Measurements from ENCODE around the gene C15orf62.

The C15orf62 gene, protein sequence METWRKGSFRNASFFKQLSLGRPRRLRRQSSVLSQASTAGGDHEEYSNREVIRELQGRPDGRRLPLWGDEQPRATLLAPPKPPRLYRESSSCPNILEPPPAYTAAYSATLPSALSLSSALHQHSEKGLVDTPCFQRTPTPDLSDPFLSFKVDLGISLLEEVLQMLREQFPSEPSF

DNA sequence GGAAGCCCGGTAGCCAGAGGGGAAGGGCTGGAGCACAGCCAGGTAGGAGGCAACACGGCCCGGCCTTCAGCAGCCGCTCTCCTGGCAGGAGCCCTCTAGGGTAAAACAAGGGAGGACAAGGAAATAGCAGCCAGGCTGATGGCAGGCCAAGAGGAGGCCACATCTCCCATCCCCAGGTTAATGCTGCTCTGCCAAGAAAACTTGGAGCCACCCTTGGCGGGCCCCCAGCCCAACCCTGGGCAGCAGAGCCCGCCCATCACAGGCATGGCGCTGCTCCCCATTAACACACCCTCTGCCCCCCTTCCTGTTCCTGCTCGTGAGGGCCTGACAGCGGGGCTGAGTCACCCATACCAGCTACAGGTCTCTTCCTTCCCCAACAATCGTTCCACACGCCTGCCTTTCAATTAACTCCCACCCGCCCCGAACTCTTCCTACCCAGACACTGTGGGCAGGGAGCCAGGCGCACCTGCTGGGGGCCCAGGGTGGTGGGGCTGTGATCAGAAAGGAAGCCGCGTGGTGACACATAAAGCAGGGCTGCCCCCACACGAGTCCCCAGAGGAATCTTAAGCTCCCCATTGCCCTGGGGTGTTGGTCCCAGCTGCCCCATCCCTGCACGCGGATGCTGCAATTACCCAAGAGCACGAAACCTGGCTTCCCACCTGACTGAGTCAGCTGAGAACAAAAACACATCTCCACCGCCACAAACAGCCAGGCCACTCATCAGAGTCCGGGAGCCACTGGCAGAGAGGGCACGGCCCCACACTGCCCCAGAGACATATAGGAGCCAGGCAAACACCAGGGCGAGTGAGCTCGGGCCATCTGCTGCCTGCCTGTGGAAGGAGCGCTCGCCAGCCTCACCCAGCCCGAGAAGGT lies at the start of gene C15orf62:
Gene C15orf62 (plus strand): TSS at position 707 of the 873 bp plus-strand sequence. CDS start 516 bp downstream, outside the sequence.
- TF ChIP-seq, protein P1, sequence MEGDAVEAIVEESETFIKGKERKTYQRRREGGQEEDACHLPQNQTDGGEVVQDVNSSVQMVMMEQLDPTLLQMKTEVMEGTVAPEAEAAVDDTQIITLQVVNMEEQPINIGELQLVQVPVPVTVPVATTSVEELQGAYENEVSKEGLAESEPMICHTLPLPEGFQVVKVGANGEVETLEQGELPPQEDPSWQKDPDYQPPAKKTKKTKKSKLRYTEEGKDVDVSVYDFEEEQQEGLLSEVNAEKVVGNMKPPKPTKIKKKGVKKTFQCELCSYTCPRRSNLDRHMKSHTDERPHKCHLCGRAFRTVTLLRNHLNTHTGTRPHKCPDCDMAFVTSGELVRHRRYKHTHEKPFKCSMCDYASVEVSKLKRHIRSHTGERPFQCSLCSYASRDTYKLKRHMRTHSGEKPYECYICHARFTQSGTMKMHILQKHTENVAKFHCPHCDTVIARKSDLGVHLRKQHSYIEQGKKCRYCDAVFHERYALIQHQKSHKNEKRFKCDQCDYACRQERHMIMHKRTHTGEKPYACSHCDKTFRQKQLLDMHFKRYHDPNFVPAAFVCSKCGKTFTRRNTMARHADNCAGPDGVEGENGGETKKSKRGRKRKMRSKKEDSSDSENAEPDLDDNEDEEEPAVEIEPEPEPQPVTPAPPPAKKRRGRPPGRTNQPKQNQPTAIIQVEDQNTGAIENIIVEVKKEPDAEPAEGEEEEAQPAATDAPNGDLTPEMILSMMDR (IDR thresholded peaks at IDR 0.05; ENCODE audit: insufficient read depth, low read depth, low read length, missing control alignments) = no peak
- H3K4me3 ChIP-seq (ENCODE audit: low read depth, low read length) = peak within 1 kb of the TSS; percentile 26
- DNase-seq (ENCODE audit: low read depth) = peak; percentile 76

DNA sequence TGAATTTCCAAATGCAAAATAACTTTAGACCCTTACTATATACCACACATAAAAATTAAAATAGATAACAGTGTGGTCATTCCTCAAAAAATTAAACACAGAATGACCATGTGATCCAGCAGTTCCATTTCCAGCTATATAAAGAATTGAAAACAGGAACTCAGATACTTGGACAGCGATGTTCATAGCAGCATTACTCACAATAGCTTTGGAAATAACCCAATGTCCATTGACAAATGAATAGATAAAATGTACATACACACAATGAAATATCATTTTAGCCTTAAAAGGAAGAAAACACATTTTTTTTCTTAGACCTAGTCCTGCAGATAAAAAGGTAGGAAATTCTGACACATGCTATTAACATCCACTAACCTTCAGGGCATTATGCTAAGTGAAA lies 48.1 kb upstream of the C15orf62 start:
- no peak for DNase-seq (ENCODE audit: low read depth)
- H3K4me3 ChIP-seq (ENCODE audit: low read depth, low read length) = no peak overlapping the region
- TF ChIP-seq, protein P1 (IDR thresholded peaks at IDR 0.05; ENCODE audit: insufficient read depth, low read depth, low read length, missing control alignments) = no peak

DNA sequence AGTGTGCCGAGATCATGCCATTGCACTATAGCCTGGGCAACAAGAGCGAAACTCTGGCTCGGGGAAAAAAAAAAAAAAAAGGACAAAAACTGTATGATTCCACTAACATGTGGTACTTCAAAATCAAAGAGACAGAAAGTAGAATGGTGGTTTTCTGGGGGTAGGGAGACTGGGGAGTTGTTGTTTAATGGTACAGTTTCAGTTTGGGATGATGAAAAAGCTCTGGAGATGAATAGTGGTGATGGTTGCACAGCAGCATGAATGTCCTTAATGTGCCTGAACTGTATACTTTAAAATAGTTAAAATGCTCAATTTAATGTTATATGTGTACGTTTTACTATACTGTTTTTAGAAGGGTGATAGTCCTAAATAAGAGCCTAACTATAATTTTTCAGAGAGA lies 47.4 kb upstream of the C15orf62 start:
- TF ChIP-seq, protein P1 (IDR thresholded peaks at IDR 0.05; ENCODE audit: insufficient read depth, low read depth, low read length, missing control alignments) = no peak
- DNase-seq (ENCODE audit: low read depth) = no peak

DNA sequence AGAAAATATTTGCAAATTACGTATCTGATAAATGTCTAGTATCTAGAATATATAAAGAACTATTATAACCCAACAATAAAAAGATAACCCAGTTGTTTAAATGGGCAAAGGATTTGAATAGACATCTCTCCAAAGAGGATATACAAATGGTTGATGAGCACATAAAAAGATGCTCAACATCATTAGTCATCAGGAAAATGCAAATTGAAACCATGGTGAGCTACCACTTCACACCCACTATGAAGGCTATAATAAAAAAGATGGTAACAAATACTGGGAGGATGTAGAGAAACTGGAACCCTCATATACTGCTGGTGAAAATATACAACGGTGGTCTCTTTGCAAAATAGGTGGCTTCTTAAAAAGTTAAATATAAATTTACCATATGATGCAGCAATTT lies 46.8 kb upstream of the C15orf62 start:
- no peak for DNase-seq (ENCODE audit: low read depth)
- TF ChIP-seq, protein P1 (IDR thresholded peaks at IDR 0.05; ENCODE audit: insufficient read depth, low read depth, low read length, missing control alignments) = no peak
- no peak overlapping the region for H3K4me3 ChIP-seq (ENCODE audit: low read depth, low read length)

More for the DNA sequence above, 47.4 kb upstream of the C15orf62 start:
- no peak overlapping the region for H3K4me3 ChIP-seq (ENCODE audit: low read depth, low read length)

DNA sequence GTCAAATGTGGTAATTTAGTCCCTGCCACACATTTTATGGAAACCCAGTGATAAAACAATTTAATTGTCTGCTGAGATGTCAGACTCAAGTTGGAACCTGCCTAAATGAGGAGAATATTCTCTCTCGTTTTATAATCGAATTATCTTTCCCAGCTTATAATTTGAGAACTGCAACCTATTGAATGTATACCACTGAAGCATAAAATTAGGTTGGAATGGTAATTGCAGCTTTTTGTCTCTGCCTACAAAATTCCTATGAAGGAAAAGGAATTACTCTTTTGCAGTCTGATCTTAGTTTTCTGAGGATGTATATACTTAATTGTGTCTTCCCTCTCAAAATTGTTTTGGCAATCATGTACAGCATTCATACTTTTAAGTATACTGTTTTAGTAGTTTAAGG lies 45.9 kb upstream of the C15orf62 start:
- no peak for DNase-seq (ENCODE audit: low read depth)
- no peak overlapping the region for H3K4me3 ChIP-seq (ENCODE audit: low read depth, low read length)
- TF ChIP-seq, protein P1 (IDR thresholded peaks at IDR 0.05; ENCODE audit: insufficient read depth, low read depth, low read length, missing control alignments) = no peak

DNA sequence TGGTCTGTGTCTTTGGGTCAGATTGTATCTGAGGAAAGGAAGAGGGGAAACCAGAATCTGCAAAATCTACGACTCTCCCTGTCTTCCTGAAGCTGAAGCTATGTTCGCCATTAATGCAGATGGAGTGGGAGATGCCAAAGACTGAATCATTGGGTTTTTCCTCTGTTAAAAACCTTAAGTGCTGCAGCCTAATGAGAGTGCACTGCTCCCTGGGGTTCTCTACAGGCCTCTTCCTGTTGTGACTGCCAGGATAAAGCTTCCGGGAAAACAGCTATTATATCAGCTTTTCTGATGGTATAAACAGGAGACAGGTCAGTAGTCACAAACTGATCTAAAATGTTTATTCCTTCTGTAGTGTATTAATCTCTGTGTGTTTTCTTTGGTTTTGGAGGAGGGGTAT lies 38.7 kb upstream of the C15orf62 start:
- no peak overlapping the region for H3K4me3 ChIP-seq (ENCODE audit: low read depth, low read length)
- DNase-seq (ENCODE audit: low read depth) = no peak
- TF ChIP-seq, protein P1 (IDR thresholded peaks at IDR 0.05; ENCODE audit: insufficient read depth, low read depth, low read length, missing control alignments) = no peak
